ENCODE data around the gene PCDHAC1.

DNA sequence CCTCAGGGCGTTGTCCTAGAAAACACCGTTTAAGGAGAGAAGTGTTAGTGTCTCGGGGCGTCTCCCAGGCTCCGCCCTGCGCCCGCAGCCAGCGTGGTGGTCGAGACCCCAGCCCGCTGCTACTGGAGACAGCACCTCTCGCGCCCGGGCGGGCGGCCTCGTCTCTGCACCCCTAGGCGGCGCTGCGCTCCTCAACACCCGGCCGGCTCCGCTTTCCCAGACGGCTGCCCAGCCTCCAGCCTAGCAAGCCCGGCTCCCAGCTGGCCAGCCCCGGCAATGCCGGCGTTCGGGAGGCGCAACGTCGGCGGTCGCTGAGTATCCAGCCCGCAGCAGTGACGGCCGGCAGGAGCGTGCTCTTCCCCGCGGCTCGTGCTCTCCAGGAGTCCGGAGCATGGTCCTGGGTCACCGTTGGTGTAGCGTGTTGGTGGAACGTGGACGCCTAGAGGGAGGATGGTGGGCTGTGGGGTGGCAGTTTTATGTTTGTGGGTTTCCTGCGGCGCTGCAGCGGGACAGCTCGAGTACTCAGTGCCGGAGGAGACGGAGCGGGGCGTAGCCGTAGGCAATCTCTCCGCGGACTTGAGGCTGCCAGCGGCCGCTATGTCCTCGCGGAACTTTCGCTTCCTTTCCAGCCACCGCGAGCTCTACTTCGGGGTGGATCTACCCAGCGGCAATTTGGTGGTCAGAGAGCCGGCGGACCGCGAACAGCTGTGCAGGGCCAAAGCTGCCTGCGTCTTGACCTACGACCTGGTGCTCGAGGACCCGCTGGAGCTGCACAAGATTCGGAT lies 536 bp downstream of the PCDHAC1 start:
- TF ChIP-seq ZZZ3 (IDR thresholded peaks at IDR 0.05) (no peak), NELFE (IDR thresholded peaks at IDR 0.05; ENCODE audit: insufficient read depth, insufficient read length) (no peak), JUNB (CRISPR knock-in tag; conservative IDR thresholded peaks at IDR 0.05) (no peak)
